ENCODE data around the gene GBF1. TPM values are rescaled to one million over a fixed set of nuclear protein-coding genes. Genes with fewer than 3 reads are reported as not detected.

Gene GBF1
- total RNA-seq, 4 donors from 2014 or later, result 32.0 to 54.7 (median 39.4) TPM

DNA sequence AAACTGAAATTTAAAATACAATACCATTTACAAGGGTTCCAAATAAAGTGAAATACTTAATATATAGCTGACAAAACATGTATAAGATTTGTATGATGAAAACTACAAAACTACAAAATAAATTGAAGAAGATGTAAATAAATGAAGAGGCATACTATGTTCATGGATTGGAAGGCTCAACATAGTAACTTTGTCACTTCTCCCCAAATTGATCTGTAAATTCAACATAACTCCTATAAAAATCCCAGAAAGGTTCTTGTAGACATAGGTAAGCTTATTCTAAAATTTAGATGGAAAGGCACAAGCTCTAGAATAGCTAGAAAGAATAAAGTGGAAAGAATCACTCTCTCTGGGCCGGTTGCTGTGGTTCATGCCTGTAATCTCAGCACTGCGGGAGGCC, 126.0 kb downstream of the GBF1 start:
- Histone ChIP-seq H3K27ac (no peak overlapping the region), H3K4me3 (no peak overlapping the region), H3K4me1 (no peaks in the 10 kb centered on the region), H3K9me3 (peaks cover 0 to 12% (median 0%) of the 10 kb centered on the region in 3 donors), H3K36me3 (peaks cover 23 to 100% of the 10 kb centered on the region in 2 donors), H3K27me3 (no peaks in the 10 kb centered on the region)
- no peak for ATAC-seq
- TF ChIP-seq EP300 (IDR thresholded peaks at IDR 0.05) (no peak), CTCF (IDR thresholded peaks at IDR 0.05) (no peak), POLR2AphosphoS5 (IDR thresholded peaks at IDR 0.05) (no peak), POLR2A (IDR thresholded peaks at IDR 0.05) (no peak)
- 93 to 100% methylated on average over 2 of the region's 2 CpGs for WGBS, 2 donors (ENCODE audit: low coverage in 1 of 2)

DNA sequence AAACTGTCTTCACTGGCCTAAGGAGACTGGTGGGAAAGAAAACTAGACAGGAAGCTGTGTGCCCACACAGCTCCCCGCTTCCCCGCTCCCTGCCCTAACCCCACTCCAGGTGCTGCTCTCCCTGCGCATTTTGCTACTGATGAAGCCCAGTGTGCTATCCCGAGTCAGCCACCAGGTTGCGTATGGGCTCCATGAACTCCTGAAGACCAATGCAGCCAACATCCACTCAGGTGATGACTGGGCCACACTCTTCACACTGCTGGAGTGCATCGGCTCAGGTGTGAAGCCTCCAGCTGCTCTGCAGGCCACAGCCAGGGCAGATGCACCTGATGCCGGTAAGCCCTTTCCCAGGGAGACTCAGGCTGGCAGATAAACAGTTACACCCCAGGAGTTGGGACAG, 129.9 kb downstream of the GBF1 start:
- TF ChIP-seq POLR2A (IDR thresholded peaks at IDR 0.05) (no peak), EP300 (IDR thresholded peaks at IDR 0.05) (no peak), CTCF (IDR thresholded peaks at IDR 0.05) (no peak), POLR2AphosphoS5 (IDR thresholded peaks at IDR 0.05) (no peak)
- Histone ChIP-seq H3K27me3 (no peaks in the 10 kb centered on the region), H3K36me3 (peaks cover 6 to 100% of the 10 kb centered on the region in 2 donors), H3K9me3 (peaks cover 0 to 12% (median 0%) of the 10 kb centered on the region in 3 donors), H3K4me3 (no peak overlapping the region), H3K27ac (no peak overlapping the region), H3K4me1 (no peaks in the 10 kb centered on the region)
- WGBS, 2 donors (ENCODE audit: low coverage in 1 of 2), result 86 to 88% methylated on average over 4 to 5 of the region's 7 CpGs
- ATAC-seq, result no peak

- Histone ChIP-seq H3K27ac (no peak overlapping the region), H3K4me1 (no peaks in the 10 kb centered on the region), H3K27me3 (no peaks in the 10 kb centered on the region), H3K9me3 (peaks cover 0 to 7% (median 0%) of the 10 kb centered on the region in 3 donors), H3K4me3 (no peak overlapping the region), H3K36me3 (peaks cover under 1 to 100% of the 10 kb centered on the region in 2 donors)
- no peak for ATAC-seq
- 67 to 68% methylated on average over 2 of the region's 2 CpGs for WGBS, 2 donors (ENCODE audit: low coverage in 1 of 2)
- TF ChIP-seq POLR2A (IDR thresholded peaks at IDR 0.05) (no peak), POLR2AphosphoS5 (IDR thresholded peaks at IDR 0.05) (no peak)
These were observed 130.5 kb downstream of the GBF1 start for GRCh38 chr10:102375867-102376266.

GRCh38 chr10:102376901-102377300, 131.6 kb downstream of the GBF1 start:
- H3K36me3 ChIP-seq, result peaks cover 0 to 100% of the 10 kb centered on the region in 2 donors
- TF ChIP-seq POLR2A (IDR thresholded peaks at IDR 0.05) (no peak), CTCF (IDR thresholded peaks at IDR 0.05) (no peak), POLR2AphosphoS5 (IDR thresholded peaks at IDR 0.05) (no peak), EP300 (IDR thresholded peaks at IDR 0.05) (no peak)
- WGBS, 2 donors (ENCODE audit: low coverage in 1 of 2), result 83 to 89% methylated on average over 7 to 12 of the region's 12 CpGs

DNA sequence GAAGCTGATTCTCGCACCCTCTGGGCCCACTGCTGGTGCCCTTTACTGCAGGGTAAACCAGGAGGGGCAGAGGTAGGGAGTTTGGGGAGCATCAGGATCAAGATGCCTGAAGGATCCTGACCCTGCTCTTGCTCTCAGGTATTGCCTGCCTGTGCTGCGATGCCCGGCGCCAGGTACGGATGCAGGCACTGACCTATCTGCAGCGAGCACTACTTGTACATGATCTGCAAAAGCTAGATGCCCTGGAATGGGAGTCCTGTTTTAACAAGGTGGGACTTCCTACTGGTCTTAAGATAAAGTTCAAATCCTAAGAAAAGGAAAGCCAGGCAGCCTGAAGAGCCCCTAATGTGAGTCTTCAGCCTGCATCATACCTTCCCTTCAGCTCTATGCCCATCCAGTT, 134.1 kb downstream of the GBF1 start:
- no peaks in the 10 kb centered on the region for H3K4me1 ChIP-seq
- WGBS, 2 donors (ENCODE audit: low coverage in 1 of 2), result 100% methylated on average over 1 of the region's 6 CpGs

More at GRCh38 chr10:102376901-102377300, 131.6 kb downstream of the GBF1 start:
- Histone ChIP-seq H3K27ac (no peak overlapping the region), H3K4me3 (no peak overlapping the region), H3K27me3 (no peaks in the 10 kb centered on the region), H3K4me1 (no peaks in the 10 kb centered on the region), H3K9me3 (no peaks in the 10 kb centered on the region)
- ATAC-seq, result no peak

More for the DNA sequence above, 134.1 kb downstream of the GBF1 start:
- Histone ChIP-seq H3K27me3 (no peaks in the 10 kb centered on the region), H3K36me3 (peaks cover 0 to 90% of the 10 kb centered on the region in 2 donors), H3K9me3 (no peaks in the 10 kb centered on the region), H3K4me3 (no peak overlapping the region), H3K27ac (no peak overlapping the region)
- TF ChIP-seq CTCF (IDR thresholded peaks at IDR 0.05) (no peak), POLR2AphosphoS5 (IDR thresholded peaks at IDR 0.05) (no peak), POLR2A (IDR thresholded peaks at IDR 0.05) (no peak), EP300 (IDR thresholded peaks at IDR 0.05) (no peak)
- no peak for ATAC-seq

All from gastroesophageal sphincter (tissue), 4 donors.